Panc1 (cell line): ENCODE measurements around the gene RAD50.

Source experiments
- POLR2AphosphoS5 ChIP-seq: IDR thresholded peaks from 2 replicates; pipeline ENCODE4 v1.6.1; 2012; ENCODE audit warnings: mild to moderate bottlenecking, low read depth, low read length, moderate library complexity
- SIN3A ChIP-seq: IDR thresholded peaks from 2 replicates; pipeline ENCODE4 v1.6.1; 2012; ENCODE audit warnings: low read depth, mild to moderate bottlenecking, low read length, moderate library complexity, borderline replicate concordance; ENCODE audit not compliant: insufficient read depth
- TCF7L2 ChIP-seq: IDR thresholded peaks from 2 replicates; pipeline ENCODE4 v1.6.1; 2011; ENCODE audit warnings: mild to moderate bottlenecking, low read depth, low read length, inconsistent platforms
- TF ChIP-seq, protein P1 (sequence below): fragments of 450-650 bp; IDR thresholded peaks from 2 replicates; pipeline ENCODE4 v1.5.1; 2017; ENCODE audit warnings: mild to moderate bottlenecking
- TF ChIP-seq, protein P2 (sequence below), 2 experiments: IDR thresholded peaks; 2 replicates each; pipeline ENCODE4 v1.6.1; 2011 to 2012; ENCODE audit warnings: low read depth in 2 of 2, control low read depth in 1 of 2, low read length in 1 of 2, mild to moderate bottlenecking in 1 of 2, moderate library complexity in 1 of 2; ENCODE audit not compliant: insufficient read depth in 1 of 2

DNA sequence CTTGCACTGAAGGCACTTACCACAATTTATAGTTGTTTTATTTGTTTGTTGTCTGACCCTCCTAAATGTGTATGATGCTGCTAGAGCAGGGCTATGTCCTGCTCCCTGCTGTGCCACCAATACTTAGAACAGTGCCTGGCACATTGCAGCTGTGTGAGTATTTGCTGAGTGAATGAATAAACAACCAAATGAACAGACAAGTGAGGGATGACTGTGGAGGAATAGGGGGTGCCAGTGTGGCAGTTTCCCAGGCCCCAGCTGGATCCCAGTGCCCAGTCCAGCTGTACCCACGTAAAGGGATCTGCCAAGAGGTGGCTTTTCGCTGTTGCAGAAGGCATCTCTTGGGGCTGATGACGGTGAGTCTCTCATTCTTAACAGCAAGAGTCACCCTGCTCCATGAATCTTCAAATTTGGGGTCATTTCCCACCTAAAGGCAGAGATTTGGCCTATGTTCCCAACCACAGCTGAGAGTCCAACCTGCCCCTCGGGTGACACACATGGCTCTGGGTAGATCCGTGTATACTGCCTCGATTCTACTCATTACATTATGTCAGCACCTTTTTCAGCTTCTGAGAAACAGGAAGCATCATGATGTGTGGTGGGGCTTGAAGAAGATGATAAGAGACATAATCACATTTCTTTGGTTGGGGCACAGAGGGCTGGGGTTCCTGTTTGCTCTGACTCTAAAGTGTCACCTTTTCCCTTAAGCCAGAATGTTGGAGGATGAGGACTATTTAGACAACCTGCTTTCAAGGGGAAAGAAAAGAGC lies 27.7 kb upstream of the RAD50 start:
- TF ChIP-seq, protein P1, sequence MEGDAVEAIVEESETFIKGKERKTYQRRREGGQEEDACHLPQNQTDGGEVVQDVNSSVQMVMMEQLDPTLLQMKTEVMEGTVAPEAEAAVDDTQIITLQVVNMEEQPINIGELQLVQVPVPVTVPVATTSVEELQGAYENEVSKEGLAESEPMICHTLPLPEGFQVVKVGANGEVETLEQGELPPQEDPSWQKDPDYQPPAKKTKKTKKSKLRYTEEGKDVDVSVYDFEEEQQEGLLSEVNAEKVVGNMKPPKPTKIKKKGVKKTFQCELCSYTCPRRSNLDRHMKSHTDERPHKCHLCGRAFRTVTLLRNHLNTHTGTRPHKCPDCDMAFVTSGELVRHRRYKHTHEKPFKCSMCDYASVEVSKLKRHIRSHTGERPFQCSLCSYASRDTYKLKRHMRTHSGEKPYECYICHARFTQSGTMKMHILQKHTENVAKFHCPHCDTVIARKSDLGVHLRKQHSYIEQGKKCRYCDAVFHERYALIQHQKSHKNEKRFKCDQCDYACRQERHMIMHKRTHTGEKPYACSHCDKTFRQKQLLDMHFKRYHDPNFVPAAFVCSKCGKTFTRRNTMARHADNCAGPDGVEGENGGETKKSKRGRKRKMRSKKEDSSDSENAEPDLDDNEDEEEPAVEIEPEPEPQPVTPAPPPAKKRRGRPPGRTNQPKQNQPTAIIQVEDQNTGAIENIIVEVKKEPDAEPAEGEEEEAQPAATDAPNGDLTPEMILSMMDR, result no peak
- TF ChIP-seq POLR2AphosphoS5 (no peak), SIN3A (no peak), TCF7L2 (no peak)
- TF ChIP-seq, protein P2, sequence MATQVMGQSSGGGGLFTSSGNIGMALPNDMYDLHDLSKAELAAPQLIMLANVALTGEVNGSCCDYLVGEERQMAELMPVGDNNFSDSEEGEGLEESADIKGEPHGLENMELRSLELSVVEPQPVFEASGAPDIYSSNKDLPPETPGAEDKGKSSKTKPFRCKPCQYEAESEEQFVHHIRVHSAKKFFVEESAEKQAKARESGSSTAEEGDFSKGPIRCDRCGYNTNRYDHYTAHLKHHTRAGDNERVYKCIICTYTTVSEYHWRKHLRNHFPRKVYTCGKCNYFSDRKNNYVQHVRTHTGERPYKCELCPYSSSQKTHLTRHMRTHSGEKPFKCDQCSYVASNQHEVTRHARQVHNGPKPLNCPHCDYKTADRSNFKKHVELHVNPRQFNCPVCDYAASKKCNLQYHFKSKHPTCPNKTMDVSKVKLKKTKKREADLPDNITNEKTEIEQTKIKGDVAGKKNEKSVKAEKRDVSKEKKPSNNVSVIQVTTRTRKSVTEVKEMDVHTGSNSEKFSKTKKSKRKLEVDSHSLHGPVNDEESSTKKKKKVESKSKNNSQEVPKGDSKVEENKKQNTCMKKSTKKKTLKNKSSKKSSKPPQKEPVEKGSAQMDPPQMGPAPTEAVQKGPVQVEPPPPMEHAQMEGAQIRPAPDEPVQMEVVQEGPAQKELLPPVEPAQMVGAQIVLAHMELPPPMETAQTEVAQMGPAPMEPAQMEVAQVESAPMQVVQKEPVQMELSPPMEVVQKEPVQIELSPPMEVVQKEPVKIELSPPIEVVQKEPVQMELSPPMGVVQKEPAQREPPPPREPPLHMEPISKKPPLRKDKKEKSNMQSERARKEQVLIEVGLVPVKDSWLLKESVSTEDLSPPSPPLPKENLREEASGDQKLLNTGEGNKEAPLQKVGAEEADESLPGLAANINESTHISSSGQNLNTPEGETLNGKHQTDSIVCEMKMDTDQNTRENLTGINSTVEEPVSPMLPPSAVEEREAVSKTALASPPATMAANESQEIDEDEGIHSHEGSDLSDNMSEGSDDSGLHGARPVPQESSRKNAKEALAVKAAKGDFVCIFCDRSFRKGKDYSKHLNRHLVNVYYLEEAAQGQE (IDR thresholded peaks at IDR 0.05; ENCODE audit: insufficient read depth in 1 of 2, low read depth in 2 of 2, low read length in 1 of 2), result no peak
